GM12878 (cell line): ENCODE results near the gene SCGB1A1. TPM values are rescaled to one million over a fixed set of nuclear protein-coding genes. Genes with fewer than 3 reads are reported as not detected.

Experiments used
- ATAC-seq: fragments of 200-7000 bp; cut with Tn5 transposase; 3 replicates; pipeline ENCODE4 v1.9.1; 2020; ENCODE audit warnings: mild to moderate bottlenecking, moderate library complexity
- BruUV-seq: library from RNA; stranded (reverse); fragments of 400-500 nt; replicated peaks from 2 replicates; lab custom pipeline; 2021; lab: Mats Ljungman, UMichigan
- CTCF ChIA-PET: fragments of 300-600 bp; sonication (Branson Sonifier 250); formaldehyde crosslinking; extraction: SDS; loops from one replicate; lab custom pipeline; 2021; ENCODE audit warnings: inconsistent platforms; lab: Yijun Ruan, JAX
- POLR2A ChIA-PET: fragments of 350-600 bp; formaldehyde crosslinking; extraction: SDS; loops from one replicate; lab custom pipeline; 2021; ENCODE audit warnings: inconsistent platforms; lab: Charles Lee
- RAD21 ChIA-PET: fragments of 300-600 bp; sonication (Branson Sonifier 250); formaldehyde crosslinking; loops from one replicate; lab custom pipeline; 2023; ENCODE audit warnings: antibody characterized with exemption; ENCODE audit not compliant: unreplicated experiment; lab: Charles Lee
- SMC1A ChIA-PET: fragments of 300-600 bp; sonication (Branson Sonifier 250); formaldehyde crosslinking; loops from one replicate; lab custom pipeline; 2023; ENCODE audit not compliant: unreplicated experiment, uncharacterized antibody; lab: Charles Lee
- DNase-seq: peaks from one replicate; pipeline ENCODE4 v3.0.0-alpha.2; 2011; ENCODE audit warnings: low read depth, low spot score
- FAIRE-seq: peaks from 3 replicates; lab custom pipeline; 2011; peaks lifted over from hg19 to GRCh38; lab: Jason Lieb, UNC
- H2AFZ ChIP-seq: 2 replicates; pipeline ENCODE4 v1.6.0; 2011; ENCODE audit warnings: low read depth, low read length, control low read depth; ENCODE audit not compliant: control insufficient read depth
- H3K27ac ChIP-seq: 2 replicates; pipeline ENCODE4 v1.5.1; 2011; ENCODE audit warnings: control low read depth; ENCODE audit not compliant: control insufficient read depth, insufficient read depth
- H3K27me3 ChIP-seq, 2 experiments: replicated peaks in 1 of 2; 2 replicates each; pipeline versions ENCODE4 v1.6.0 to v1.6.1; 2011; ENCODE audit warnings: low read length in 1 of 2; ENCODE audit not compliant: control insufficient read depth in 2 of 2, insufficient read depth in 2 of 2
- H3K36me3 ChIP-seq, 2 experiments: 2 replicates each; pipeline ENCODE4 v1.5.1; 2011; ENCODE audit warnings: low read length in 1 of 2; ENCODE audit not compliant: control insufficient read depth in 2 of 2, insufficient read depth in 2 of 2
- H3K4me1 ChIP-seq: 2 replicates; pipeline ENCODE4 v1.6.1; 2011; ENCODE audit warnings: mild to moderate bottlenecking, low read length, moderate library complexity, mixed read lengths; ENCODE audit not compliant: control insufficient read depth, insufficient read depth
- H3K4me2 ChIP-seq: 2 replicates; pipeline ENCODE4 v1.6.0; 2011; ENCODE audit warnings: control low read depth; ENCODE audit not compliant: control insufficient read depth, insufficient read depth
- H3K4me3 ChIP-seq: fragments of 200-600 bp; sonication (generic); 2 replicates; pipeline ENCODE4 v1.5.1; 2016
- H3K79me2 ChIP-seq: 2 replicates; pipeline ENCODE4 v1.6.0; 2011; ENCODE audit warnings: low read length; ENCODE audit not compliant: control insufficient read depth, insufficient read depth
- H3K9ac ChIP-seq: 2 replicates; pipeline ENCODE4 v1.8.0; 2011; ENCODE audit warnings: low read length, control low read depth, mixed read lengths; ENCODE audit not compliant: control insufficient read depth, insufficient read depth
- H3K9me3 ChIP-seq: replicated peaks from 3 replicates; pipeline ENCODE4 v1.5.1; 2011; ENCODE audit warnings: mild to moderate bottlenecking, low read length; ENCODE audit not compliant: control insufficient read depth, insufficient read depth
- H4K20me1 ChIP-seq: 2 replicates; pipeline ENCODE4 v1.6.0; 2011; ENCODE audit not compliant: control insufficient read depth, insufficient read depth
- BCL11A ChIP-seq: IDR thresholded peaks from 2 replicates; pipeline ENCODE4 v1.6.1; 2011; ENCODE audit warnings: low read depth, low read length
- CEBPB ChIP-seq, 2 experiments: fragments of 150-350 bp in 1 of 2; IDR thresholded peaks; 2 replicates each; pipeline ENCODE4 v1.6.1; 2012 to 2014; ENCODE audit warnings: low read depth in 2 of 2, low read length in 2 of 2, borderline replicate concordance in 1 of 2, inconsistent platforms in 1 of 2
- CHD4 ChIP-seq: fragments of 200-600 bp; sonication (generic); IDR thresholded peaks from 2 replicates; pipeline ENCODE4 v1.6.1; 2016; ENCODE audit warnings: mild to moderate bottlenecking
- CREM ChIP-seq: IDR thresholded peaks from 2 replicates; pipeline ENCODE4 v1.6.1; 2014; ENCODE audit warnings: antibody characterized with exemption, low read depth
- MAX ChIP-seq: IDR thresholded peaks from 2 replicates; pipeline ENCODE4 v1.6.1; 2012; ENCODE audit warnings: low read depth, low read length, improper control_type of control experiment
- MTA2 ChIP-seq: fragments of 450-650 bp; IDR thresholded peaks from 2 replicates; pipeline ENCODE4 v1.6.1; 2016; ENCODE audit warnings: low read depth, mild to moderate bottlenecking, moderate library complexity
- RB1 ChIP-seq: fragments of 450-650 bp; formaldehyde crosslinking; IDR thresholded peaks from 2 replicates; pipeline ENCODE4 v1.6.1; 2017; ENCODE audit warnings: mild to moderate bottlenecking, borderline replicate concordance
- TBL1XR1 ChIP-seq: IDR thresholded peaks from 2 replicates; pipeline ENCODE4 v1.6.1; 2012; ENCODE audit warnings: low read depth, low read length, improper control_type of control experiment
- TCF7 ChIP-seq: IDR thresholded peaks from 2 replicates; pipeline ENCODE4 v1.6.1; 2014; ENCODE audit warnings: antibody characterized with exemption, borderline replicate concordance
- ZNF217 ChIP-seq: fragments of 450-650 bp; IDR thresholded peaks from 2 replicates; pipeline ENCODE4 v1.6.1; 2017; ENCODE audit warnings: antibody characterized with exemption, mild to moderate bottlenecking
- ZNF24 ChIP-seq: fragments of 450-650 bp; IDR thresholded peaks from 2 replicates; pipeline ENCODE4 v1.6.1; 2017; ENCODE audit warnings: antibody characterized with exemption, mild to moderate bottlenecking
- ZSCAN29 ChIP-seq: fragments of 450-650 bp; IDR thresholded peaks from 2 replicates; pipeline ENCODE4 v1.6.1; 2017; ENCODE audit warnings: mild to moderate bottlenecking, moderate library complexity
- WGBS: methylation state at CpG from one replicate; pipeline ENCODE4 v1.1.6; 2016; ENCODE audit warnings: low lambda C conversion rate; ENCODE audit not compliant: insufficient replicate concordance, insufficient coverage; ENCODE audit errors: missing lambda C conversion rate; 5-methylcytosine and 5-hydroxymethylcytosine counted together
- in situ Hi-C: fragments of 300-500 bp; cut with MboI; formaldehyde crosslinking; loops from 9 replicates; pipeline ENCODE4 v1.14.3; 2018; ENCODE audit warnings: mixed read lengths
- intact Hi-C: fragments of 100-400 bp; cut with micrococcal nuclease; formaldehyde crosslinking; loops from one replicate; pipeline ENCODE4 v1.14.2; 2022; ENCODE audit not compliant: unreplicated experiment
- polyA plus RNA-seq, 11 experiments: library from polyadenylated mRNA; depleted of rRNA in 4 of 11; unstranded in 6 of 11; stranded (reverse) in 5 of 11; fragments of >200 nt; fragmentation: Nextera tagmentation in 4 of 11; fragmentation: Illumina TruSeq in 1 of 11; extraction: Ambion mirVana in 4 of 11; extraction: Trizol in 1 of 11; gene quantifications; 1 replicate in 1 of 11; 2 replicates in 10 of 11; pipeline versions ENCODE4 v1.2.1 to v1.2.3, GENCODE V29; 2011 to 2016; ENCODE audit warnings: inconsistent platforms in 2 of 11, missing spikeins in 2 of 11, low read depth in 1 of 11
- total RNA-seq, 4 experiments: library from RNA; depleted of rRNA in 3 of 4; stranded (reverse); fragments of >200 nt in 3 of 4; fragmentation: Illumina TruSeq in 1 of 4; extraction: Trizol in 1 of 4; gene quantifications; 2 replicates each; pipeline versions ENCODE4 v1.2.1 to v1.2.3, GENCODE V29; 2013 to 2021

Gene SCGB1A1
- total and polyA plus RNA-seq, 10 of the 15 experiments (the other 5 are each of a cell fraction or from before 2014, with no cell fraction given): not detected

GRCh38 chr11:62461740-62462507 lies 43.1 kb downstream of the SCGB1A1 start:
- Histone ChIP-seq H3K9ac (no peak overlapping the region), H4K20me1 (no peaks in the 10 kb centered on the region), H3K9me3 (no peaks in the 10 kb centered on the region; the same call in 2 of the 3 replicates), H3K27me3 (no peaks in the 10 kb centered on the region), H3K4me2 (no peak overlapping the region), H2AFZ (no peak overlapping the region), H3K79me2 (no peaks in the 10 kb centered on the region), H3K36me3 (no peaks in the 10 kb centered on the region), H3K4me3 (no peak overlapping the region), H3K4me1 (peaks cover 9% of the 10 kb centered on the region; the same call in 1 of the 2 replicates), H3K27ac (no peak overlapping the region)
- DNase-seq: no peak
- in situ Hi-C loops (no loop called here), intact Hi-C loops (loop anchor here (10.0 kb wide), 1 partner anchor 223 kb away; the partner anchor contains the start of gene LRRN4CL)
- POLR2A ChIA-PET: interaction anchor here (0.6 to 1.0 kb wide), 4 partner anchors 16 to 284 kb away, joined by 3 to 5 read pairs (median 4); no protein-coding TSS in a partner anchor
- CTCF ChIA-PET: interaction anchor here (0.7 to 2.7 kb wide), 4 partner anchors 37 to 150 kb away, joined by 3 to 14 read pairs (median 4); no protein-coding TSS in a partner anchor
- 63% methylated on average over 11 of the region's 15 CpGs for WGBS
- SMC1A ChIA-PET: interaction anchor here (0.6 to 1.8 kb wide), 4 partner anchors 16 to 96 kb away, joined by 3 to 9 read pairs (median 5); no protein-coding TSS in a partner anchor
- RAD21 ChIA-PET: interaction anchor here (0.6 to 0.9 kb wide), 2 partner anchors 81 to 931 kb away, joined by 4 to 5 read pairs; no protein-coding TSS in a partner anchor
- ATAC-seq: no peak
- BruUV-seq: no TSS peak
- TF ChIP-seq BCL11A: no peak
- no peak for FAIRE-seq

- BruUV-seq: no TSS peak
- H3K9me3 ChIP-seq: no peaks in the 10 kb centered on the region; the same call in 2 of the 3 replicates
- H3K27me3 ChIP-seq: no peaks in the 10 kb centered on the region
- no peak overlapping the region for H2AFZ ChIP-seq
- no peak for TF ChIP-seq CHD4
- TF ChIP-seq MTA2: no peak
- TF ChIP-seq MAX: no peak
- no peak for TF ChIP-seq TCF7
- TF ChIP-seq ZNF217: no peak
- TF ChIP-seq CEBPB (IDR thresholded peaks at IDR 0.05; ENCODE audit: borderline replicate concordance in 1 of 2, low read depth in 2 of 2, low read length in 2 of 2): no peak
- no peak for TF ChIP-seq CREM
- TF ChIP-seq TBL1XR1: no peak
- TF ChIP-seq ZNF24: no peak
- no peak for TF ChIP-seq BCL11A
- TF ChIP-seq ZSCAN29: no peak
- no peak for TF ChIP-seq RB1
- ATAC-seq (no peak), DNase-seq (no peak), FAIRE-seq (peak; percentile 27)
- H3K27ac ChIP-seq: no peak overlapping the region
- intact Hi-C loops: loop anchor here (10.0 kb wide), 1 partner anchor 222 kb away; the partner anchor contains the start of gene LRRN4CL
- no peaks in the 10 kb centered on the region for H3K36me3 ChIP-seq
- peaks cover 9% of the 10 kb centered on the region; the same call in 1 of the 2 replicates for H3K4me1 ChIP-seq
- H3K4me3 ChIP-seq: no peak overlapping the region
- ChIA-PET SMC1A (interaction anchor here (1.4 to 1.8 kb wide), 3 partner anchors 38 to 96 kb away, joined by 5 to 9 read pairs (median 5); no protein-coding TSS in a partner anchor), POLR2A (interaction anchor here (0.6 to 1.0 kb wide), 3 partner anchors 23 to 284 kb away, joined by 3 to 5 read pairs (median 4); no protein-coding TSS in a partner anchor), CTCF (interaction anchor here (0.7 to 2.7 kb wide), 6 partner anchors 38 to 149 kb away, joined by 3 to 14 read pairs (median 4); no protein-coding TSS in a partner anchor), RAD21 (interaction anchor here (0.6 to 0.9 kb wide), 2 partner anchors 80 to 932 kb away, joined by 4 to 5 read pairs; no protein-coding TSS in a partner anchor)
- no peak overlapping the region for H3K9ac ChIP-seq
- no peaks in the 10 kb centered on the region for H3K79me2 ChIP-seq
- in situ Hi-C loops: no loop called here
- no peaks in the 10 kb centered on the region for H4K20me1 ChIP-seq
- WGBS: 54% methylated on average over 9 of the region's 9 CpGs
- no peak overlapping the region for H3K4me2 ChIP-seq
These were observed 43.7 kb downstream of the SCGB1A1 start for GRCh38 chr11:62462508-62462892.
